CD4-positive, CD25-positive, alpha-beta regulatory T cell (primary cell): ENCODE results near the gene CXXC5. TPM values are rescaled to one million over a fixed set of nuclear protein-coding genes. Genes with fewer than 3 reads are reported as not detected.

ENCODE experiments used
- ATAC-seq, 2 donors: fragments of 150-1000 bp; cut with Tn5 transposase; one replicate each; pipeline ENCODE4 v1.10.0; 2021; ENCODE audit warnings: low read depth in 2 of 2, moderate number of reproducible peaks in 2 of 2, moderate library complexity in 1 of 2
- DNase-seq, 3 donors: peaks; one replicate each; pipeline versions ENCODE4 v3.0.0 to v3.0.0-alpha.2; 2012 to 2022; ENCODE audit warnings: mixed read lengths in 1 of 3
- H3K27ac ChIP-seq: one replicate; pipeline ENCODE4 v1.7.0; 2013; ENCODE audit warnings: mild to moderate bottlenecking, low read length; ENCODE audit not compliant: insufficient read depth, poor library complexity, severe bottlenecking
- H3K27me3 ChIP-seq: one replicate; pipeline ENCODE4 v1.7.0; 2013; ENCODE audit warnings: low read length; ENCODE audit not compliant: control insufficient read depth, insufficient read depth
- H3K36me3 ChIP-seq: one replicate; pipeline ENCODE4 v1.7.0; 2013; ENCODE audit warnings: mild to moderate bottlenecking, low read length, moderate library complexity; ENCODE audit not compliant: control insufficient read depth, insufficient read depth
- H3K4me1 ChIP-seq: 2 replicates; pipeline ENCODE4 v1.7.0; 2013; ENCODE audit warnings: mild to moderate bottlenecking, low read length; ENCODE audit not compliant: insufficient read depth, control insufficient read depth, poor library complexity, severe bottlenecking
- H3K4me3 ChIP-seq: one replicate; pipeline ENCODE4 v1.7.0; 2013; ENCODE audit warnings: low read depth, mild to moderate bottlenecking, low read length, moderate library complexity
- H3K9me3 ChIP-seq, 2 experiments: 1 replicate in 1 of 2; 2 replicates in 1 of 2; pipeline ENCODE4 v1.7.0; 2013; ENCODE audit warnings: low read length in 2 of 2, mild to moderate bottlenecking in 1 of 2, moderate library complexity in 1 of 2; ENCODE audit not compliant: control insufficient read depth in 2 of 2
- H3K27ac Mint-ChIP-seq, 3 donors: one replicate each; pipeline ENCODE4 v1.8.0; 2020 to 2022; ENCODE audit warnings: mild to moderate bottlenecking in 3 of 3, mixed read lengths in 3 of 3, moderate library complexity in 2 of 3
- H3K27me3 Mint-ChIP-seq: one replicate; pipeline ENCODE4 v1.8.0; 2022; ENCODE audit warnings: mild to moderate bottlenecking, mixed read lengths
- H3K36me3 Mint-ChIP-seq: one replicate; pipeline ENCODE4 v1.8.0; 2020; ENCODE audit warnings: mixed read lengths
- H3K4me1 Mint-ChIP-seq, 4 donors: one replicate each; pipeline ENCODE4 v1.8.0; 2020 to 2022; ENCODE audit warnings: mixed read lengths in 4 of 4, mild to moderate bottlenecking in 1 of 4
- H3K4me3 Mint-ChIP-seq, 4 donors: one replicate each; pipeline ENCODE4 v1.8.0; 2020 to 2022; ENCODE audit warnings: mild to moderate bottlenecking in 4 of 4, mixed read lengths in 4 of 4, moderate library complexity in 3 of 4
- H3K9me3 Mint-ChIP-seq, 7 donors: one replicate each; pipeline ENCODE4 v1.8.0; 2020 to 2022; ENCODE audit warnings: mixed read lengths in 7 of 7, mild to moderate bottlenecking in 3 of 7, moderate library complexity in 2 of 7
- polyA plus RNA-seq, 4 donors: library from polyadenylated mRNA; unstranded; fragments of 300-500 nt; fragmentation: Illumina TruSeq; gene quantifications; one replicate each; pipeline ENCODE4 v1.2.3, GENCODE V29; 2021
- total RNA-seq: library from RNA; stranded (reverse); gene quantifications from one replicate; pipeline ENCODE4 v1.2.3, GENCODE V29; 2022

CXXC5 gene
- total and polyA plus RNA-seq, 5 donors from 2014 or later = 4.6 to 12.7 (median 8.0) TPM

GRCh38 chr5:139694556-139695177 is 46.5 kb downstream of the CXXC5 start:
- peaks cover 0 to 22% (median 7%) of the 10 kb centered on the region in 4 donors for H3K4me1 Mint-ChIP-seq
- peaks cover 14% of the 10 kb centered on the region for H3K4me1 ChIP-seq
- peak overlapping the region in 1 of 4 donors; percentile 7 for H3K4me3 Mint-ChIP-seq

GRCh38 chr5:139695178-139695573 is 47.0 kb downstream of the CXXC5 start:
- Histone ChIP-seq H3K9me3 (no peaks in the 10 kb centered on the region), H3K4me1 (peaks cover 14% of the 10 kb centered on the region), H3K4me3 (no peak overlapping the region), H3K36me3 (no peaks in the 10 kb centered on the region), H3K27ac (no peak overlapping the region), H3K27me3 (peaks cover 2% of the 10 kb centered on the region)
- Mint-ChIP-seq H3K27me3 (peaks cover 45% of the 10 kb centered on the region), H3K9me3 (peaks cover 0 to 2% (median 0%) of the 10 kb centered on the region in 7 donors), H3K36me3 (no peaks in the 10 kb centered on the region), H3K4me1 (peaks cover 0 to 22% (median 7%) of the 10 kb centered on the region in 4 donors), H3K4me3 (no peak overlapping the region), H3K27ac (no peak overlapping the region)
- no peak for DNase-seq
- no peak for ATAC-seq

More at GRCh38 chr5:139694556-139695177, 46.5 kb downstream of the CXXC5 start:
- Histone ChIP-seq H3K27ac (no peak overlapping the region), H3K27me3 (peaks cover 2% of the 10 kb centered on the region), H3K36me3 (no peaks in the 10 kb centered on the region), H3K4me3 (no peak overlapping the region), H3K9me3 (no peaks in the 10 kb centered on the region)
- H3K36me3 Mint-ChIP-seq = no peaks in the 10 kb centered on the region
- no peak for DNase-seq
- H3K27ac Mint-ChIP-seq = no peak overlapping the region
- ATAC-seq = no peak
- H3K9me3 Mint-ChIP-seq = peaks cover 0 to 2% (median 0%) of the 10 kb centered on the region in 7 donors
- peaks cover 48% of the 10 kb centered on the region for H3K27me3 Mint-ChIP-seq

GRCh38 chr5:139696167-139696893 is 48.2 kb downstream of the CXXC5 start:
- Histone ChIP-seq H3K4me3 (no peak overlapping the region), H3K27ac (no peak overlapping the region), H3K4me1 (peaks cover 14% of the 10 kb centered on the region), H3K9me3 (no peaks in the 10 kb centered on the region), H3K27me3 (peaks cover 7% of the 10 kb centered on the region), H3K36me3 (no peaks in the 10 kb centered on the region)
- no peak overlapping the region for H3K27ac Mint-ChIP-seq
- peaks cover 51% of the 10 kb centered on the region for H3K27me3 Mint-ChIP-seq
- peaks cover 0 to 28% (median 8%) of the 10 kb centered on the region in 4 donors for H3K4me1 Mint-ChIP-seq
- no peaks in the 10 kb centered on the region for H3K36me3 Mint-ChIP-seq
- H3K4me3 Mint-ChIP-seq = peak overlapping the region in 3 of 4 donors; percentile 39 to 68 (median 52)
- DNase-seq (no peak), ATAC-seq (no peak)
- peaks cover 0 to 2% (median 0%) of the 10 kb centered on the region in 7 donors for H3K9me3 Mint-ChIP-seq

- Histone ChIP-seq H3K4me3 (no peak overlapping the region), H3K4me1 (peaks cover 14% of the 10 kb centered on the region), H3K27me3 (peaks cover 7% of the 10 kb centered on the region), H3K9me3 (no peaks in the 10 kb centered on the region), H3K36me3 (no peaks in the 10 kb centered on the region), H3K27ac (no peak overlapping the region)
- no peak overlapping the region for H3K27ac Mint-ChIP-seq
- peak overlapping the region in 2 of 4 donors; percentile 39 to 52 for H3K4me3 Mint-ChIP-seq
- ATAC-seq (peak; percentile 33 to 36), DNase-seq (peak in 1 of 3 donors; percentile 59)
- peaks cover 54% of the 10 kb centered on the region for H3K27me3 Mint-ChIP-seq
- H3K9me3 Mint-ChIP-seq = peaks cover 0 to 2% (median 0%) of the 10 kb centered on the region in 7 donors
- no peaks in the 10 kb centered on the region for H3K36me3 Mint-ChIP-seq
- peaks cover 0 to 31% (median 9%) of the 10 kb centered on the region in 4 donors for H3K4me1 Mint-ChIP-seq
Measured at GRCh38 chr5:139696894-139697658, 48.9 kb downstream of the CXXC5 start.

- H3K36me3 Mint-ChIP-seq = peaks cover 3% of the 10 kb centered on the region
- H3K27ac Mint-ChIP-seq = peak overlapping the region in 2 of 3 donors; percentile 51 to 91
- peaks cover 0 to 4% (median 0%) of the 10 kb centered on the region in 7 donors for H3K9me3 Mint-ChIP-seq
- H3K4me1 Mint-ChIP-seq = peaks cover 0 to 36% (median 9%) of the 10 kb centered on the region in 4 donors
- Histone ChIP-seq H3K36me3 (no peaks in the 10 kb centered on the region), H3K9me3 (no peaks in the 10 kb centered on the region), H3K4me3 (no peak overlapping the region), H3K27me3 (peaks cover 7% of the 10 kb centered on the region), H3K27ac (no peak overlapping the region), H3K4me1 (peaks cover 14% of the 10 kb centered on the region)
- DNase-seq (no peak), ATAC-seq (no peak)
- peak overlapping the region in 3 of 4 donors; percentile 35 to 59 (median 56) for H3K4me3 Mint-ChIP-seq
- H3K27me3 Mint-ChIP-seq = peaks cover 66% of the 10 kb centered on the region
Measured at GRCh38 chr5:139698490-139699146, 50.5 kb downstream of the CXXC5 start.

GRCh38 chr5:139699351-139699750 is 51.2 kb downstream of the CXXC5 start:
- Histone ChIP-seq H3K27ac (no peak overlapping the region), H3K27me3 (peaks cover 7% of the 10 kb centered on the region), H3K4me3 (no peak overlapping the region), H3K4me1 (peaks cover 14% of the 10 kb centered on the region), H3K9me3 (no peaks in the 10 kb centered on the region), H3K36me3 (no peaks in the 10 kb centered on the region)
- Mint-ChIP-seq H3K36me3 (peaks cover 3% of the 10 kb centered on the region), H3K4me1 (peaks cover 0 to 36% (median 9%) of the 10 kb centered on the region in 4 donors), H3K4me3 (peak overlapping the region in 1 of 4 donors; percentile 56), H3K9me3 (peaks cover 0 to 4% (median 0%) of the 10 kb centered on the region in 7 donors), H3K27ac (no peak overlapping the region), H3K27me3 (peaks cover 71% of the 10 kb centered on the region)
- no peak for ATAC-seq
- no peak for DNase-seq

- no peak overlapping the region for H3K27ac Mint-ChIP-seq
- peak overlapping the region in 1 of 4 donors; percentile 86 for H3K4me3 Mint-ChIP-seq
Measured at GRCh38 chr5:139700711-139701055, 52.5 kb downstream of the CXXC5 start.

More at GRCh38 chr5:139700711-139701055, 52.5 kb downstream of the CXXC5 start:
- ATAC-seq (no peak), DNase-seq (no peak)
- Histone ChIP-seq H3K9me3 (no peaks in the 10 kb centered on the region), H3K36me3 (no peaks in the 10 kb centered on the region), H3K4me1 (peaks cover 14% of the 10 kb centered on the region), H3K4me3 (no peak overlapping the region), H3K27ac (no peak overlapping the region), H3K27me3 (peaks cover 7% of the 10 kb centered on the region)
- H3K9me3 Mint-ChIP-seq = peaks cover 0 to 4% (median 0%) of the 10 kb centered on the region in 7 donors
- peaks cover 0 to 38% (median 8%) of the 10 kb centered on the region in 4 donors for H3K4me1 Mint-ChIP-seq
- peaks cover 3% of the 10 kb centered on the region for H3K36me3 Mint-ChIP-seq
- peaks cover 63% of the 10 kb centered on the region for H3K27me3 Mint-ChIP-seq
